Loucy (cell line): Measurements from ENCODE around the gene LTB4R.
A peak's percentile ranks its signal among the peaks of the same experiment; 100 is the strongest.

ENCODE experiments used
- H2AFZ ChIP-seq: fragments of 200-600 bp; sonication (generic); 2 replicates; pipeline ENCODE4 v1.6.0; 2016; ENCODE audit warnings: antibody characterized with exemption, mild to moderate bottlenecking, low read length, moderate library complexity
- H3F3A ChIP-seq: fragments of 200-600 bp; 2 replicates; pipeline ENCODE4 v1.6.0; 2016; ENCODE audit warnings: antibody characterized with exemption, low read depth, mild to moderate bottlenecking
- H3K27me3 ChIP-seq: fragments of 200-600 bp; sonication (generic); 2 replicates; pipeline ENCODE4 v1.6.1; 2014; ENCODE audit warnings: low read length, mild to moderate bottlenecking; ENCODE audit not compliant: insufficient read depth, poor library complexity, severe bottlenecking
- H3K36me3 ChIP-seq: fragments of 200-600 bp; sonication (generic); 2 replicates; pipeline ENCODE4 v1.6.1; 2016; ENCODE audit warnings: low read length; ENCODE audit not compliant: insufficient read depth
- H3K4me1 ChIP-seq: fragments of 200-600 bp; sonication (generic); 2 replicates; pipeline ENCODE4 v1.5.1; 2014; ENCODE audit warnings: low read length, mild to moderate bottlenecking; ENCODE audit not compliant: insufficient read depth, poor library complexity, severe bottlenecking
- H3K4me2 ChIP-seq: fragments of 200-600 bp; sonication (generic); 2 replicates; pipeline ENCODE4 v1.6.0; 2014; ENCODE audit warnings: antibody characterized with exemption, low read length, low read depth, mild to moderate bottlenecking; ENCODE audit not compliant: poor library complexity, severe bottlenecking
- H3K4me3 ChIP-seq: fragments of 200-600 bp; sonication (generic); 2 replicates; pipeline ENCODE4 v1.5.1; 2014; ENCODE audit warnings: low read length, mild to moderate bottlenecking, mixed read lengths; ENCODE audit not compliant: poor library complexity, severe bottlenecking
- H3K79me2 ChIP-seq: fragments of 200-600 bp; sonication (generic); 2 replicates; pipeline ENCODE4 v1.6.1; 2014; ENCODE audit warnings: low read length; ENCODE audit not compliant: insufficient read depth
- H3K9ac ChIP-seq: fragments of 200-600 bp; sonication (generic); 2 replicates; pipeline ENCODE4 v1.6.0; 2014; ENCODE audit warnings: mild to moderate bottlenecking, low read depth, low read length, moderate library complexity; ENCODE audit not compliant: poor library complexity, severe bottlenecking
- H3K9me2 ChIP-seq: fragments of 200-600 bp; sonication (generic); replicated peaks from 2 replicates; pipeline ENCODE4 v1.6.1; 2016; ENCODE audit warnings: low read depth, low read length, mixed read lengths
- H3K9me3 ChIP-seq: fragments of 200-600 bp; sonication (generic); 2 replicates; pipeline ENCODE4 v1.6.1; 2014; ENCODE audit warnings: mild to moderate bottlenecking, antibody characterized with exemption, low read length, low read depth; ENCODE audit not compliant: insufficient read depth
- H4K20me1 ChIP-seq: fragments of 200-600 bp; sonication (generic); 2 replicates; pipeline ENCODE4 v1.6.0; 2014; ENCODE audit warnings: antibody characterized with exemption, low read length, mild to moderate bottlenecking; ENCODE audit not compliant: insufficient read depth, poor library complexity, severe bottlenecking
- EZH2phosphoT487 ChIP-seq: fragments of 200-600 bp; IDR thresholded peaks from 2 replicates; pipeline ENCODE4 v1.6.1; 2018; ENCODE audit warnings: antibody characterized with exemption, mild to moderate bottlenecking, moderate library complexity, borderline replicate concordance
- TF ChIP-seq, protein P1 (sequence below): fragments of 200-600 bp; sonication (generic); conservative IDR thresholded peaks from 2 replicates; pipeline ENCODE4 v1.5.1; 2014; ENCODE audit warnings: mild to moderate bottlenecking, antibody characterized with exemption, low read length

The LTB4R gene

GRCh38 chr14:24300326-24300980 lies 10.8 kb upstream of the LTB4R start:
- H3K27me3 ChIP-seq = no peaks in the 10 kb centered on the region
- peaks cover 10% of the 10 kb centered on the region for H4K20me1 ChIP-seq
- no peak for TF ChIP-seq EZH2phosphoT487
- TF ChIP-seq, protein P1, sequence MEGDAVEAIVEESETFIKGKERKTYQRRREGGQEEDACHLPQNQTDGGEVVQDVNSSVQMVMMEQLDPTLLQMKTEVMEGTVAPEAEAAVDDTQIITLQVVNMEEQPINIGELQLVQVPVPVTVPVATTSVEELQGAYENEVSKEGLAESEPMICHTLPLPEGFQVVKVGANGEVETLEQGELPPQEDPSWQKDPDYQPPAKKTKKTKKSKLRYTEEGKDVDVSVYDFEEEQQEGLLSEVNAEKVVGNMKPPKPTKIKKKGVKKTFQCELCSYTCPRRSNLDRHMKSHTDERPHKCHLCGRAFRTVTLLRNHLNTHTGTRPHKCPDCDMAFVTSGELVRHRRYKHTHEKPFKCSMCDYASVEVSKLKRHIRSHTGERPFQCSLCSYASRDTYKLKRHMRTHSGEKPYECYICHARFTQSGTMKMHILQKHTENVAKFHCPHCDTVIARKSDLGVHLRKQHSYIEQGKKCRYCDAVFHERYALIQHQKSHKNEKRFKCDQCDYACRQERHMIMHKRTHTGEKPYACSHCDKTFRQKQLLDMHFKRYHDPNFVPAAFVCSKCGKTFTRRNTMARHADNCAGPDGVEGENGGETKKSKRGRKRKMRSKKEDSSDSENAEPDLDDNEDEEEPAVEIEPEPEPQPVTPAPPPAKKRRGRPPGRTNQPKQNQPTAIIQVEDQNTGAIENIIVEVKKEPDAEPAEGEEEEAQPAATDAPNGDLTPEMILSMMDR = no peak
- peak overlapping the region; percentile 97; the same call in 1 of the 2 replicates for H2AFZ ChIP-seq
- H3K4me2 ChIP-seq = peak overlapping the region; percentile 99
- H3K9me3 ChIP-seq = no peaks in the 10 kb centered on the region
- peaks cover 34% of the 10 kb centered on the region; the same call in 1 of the 2 replicates for H3K36me3 ChIP-seq
- H3K4me3 ChIP-seq = peak overlapping the region; percentile 99
- no peaks in the 10 kb centered on the region for H3K9me2 ChIP-seq
- peaks cover 41% of the 10 kb centered on the region for H3K4me1 ChIP-seq
- no peaks in the 10 kb centered on the region for H3F3A ChIP-seq
- H3K79me2 ChIP-seq = peaks cover 24% of the 10 kb centered on the region
- H3K9ac ChIP-seq = peak overlapping the region; percentile 92

DNA sequence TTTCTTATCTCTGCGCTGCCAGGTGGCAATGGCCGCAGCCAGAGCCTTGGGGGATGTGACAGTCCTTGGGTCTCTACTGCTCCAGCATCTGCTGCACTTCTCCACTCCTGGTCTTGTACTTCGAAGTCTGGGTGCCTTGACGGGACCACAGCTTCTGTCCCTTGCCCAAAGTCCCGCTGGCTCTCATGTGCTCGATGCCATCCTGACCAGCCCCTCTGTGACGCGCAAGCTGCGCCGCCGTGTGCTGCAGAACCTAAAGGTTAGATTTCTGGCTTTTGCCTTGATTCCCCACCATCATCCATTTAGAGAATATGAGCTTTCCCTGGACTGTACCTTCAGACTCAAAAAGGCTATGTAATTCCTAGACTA lies 7.3 kb upstream of the LTB4R start:
- Histone ChIP-seq H3K4me2 (no peak overlapping the region), H3K9me3 (no peaks in the 10 kb centered on the region), H3K27me3 (no peaks in the 10 kb centered on the region), H4K20me1 (peaks cover 10% of the 10 kb centered on the region), H3K9me2 (no peaks in the 10 kb centered on the region), H3K9ac (no peak overlapping the region), H3K4me3 (no peak overlapping the region), H3K36me3 (peaks cover 48% of the 10 kb centered on the region; the same call in 1 of the 2 replicates), H3K79me2 (peaks cover 24% of the 10 kb centered on the region), H3K4me1 (peaks cover 28% of the 10 kb centered on the region), H2AFZ (no peak overlapping the region), H3F3A (no peaks in the 10 kb centered on the region)
- TF ChIP-seq EZH2phosphoT487 = no peak
- TF ChIP-seq, protein P1 = no peak

GRCh38 chr14:24307156-24307574 lies 4.1 kb upstream of the LTB4R start:
- Histone ChIP-seq H3K4me3 (no peak overlapping the region), H4K20me1 (no peaks in the 10 kb centered on the region), H3K4me1 (peaks cover 2% of the 10 kb centered on the region), H3K36me3 (peaks cover 43% of the 10 kb centered on the region; the same call in 1 of the 2 replicates), H2AFZ (no peak overlapping the region), H3K9me3 (no peaks in the 10 kb centered on the region), H3K79me2 (no peaks in the 10 kb centered on the region; the same call in 1 of the 2 replicates), H3F3A (no peaks in the 10 kb centered on the region), H3K27me3 (no peaks in the 10 kb centered on the region), H3K4me2 (no peak overlapping the region), H3K9ac (no peak overlapping the region), H3K9me2 (no peaks in the 10 kb centered on the region)
- TF ChIP-seq, protein P1 = no peak
- TF ChIP-seq EZH2phosphoT487 = no peak
